Adrenal gland (tissue), 5 donors: ENCODE data around the gene SERPINB5.

Source experiments
- CTCF ChIP-seq, 6 experiments: fragments of 450-650 bp in 4 of 6; fragments of 200-600 bp in 2 of 6; sonication (generic) in 1 of 6; IDR thresholded peaks; 1 replicate in 5 of 6; 2 replicates in 1 of 6; pipeline versions ENCODE4 v1.5.1 to v1.8.0; 2016 to 2021; ENCODE audit warnings: antibody characterized with exemption in 6 of 6, mild to moderate bottlenecking in 2 of 6, moderate library complexity in 1 of 6
- POLR2A ChIP-seq, 2 donors: fragments of 450-650 bp; IDR thresholded peaks; one replicate each; pipeline ENCODE4 v1.6.1; 2017; ENCODE audit warnings: antibody characterized with exemption in 2 of 2, mild to moderate bottlenecking in 2 of 2, moderate library complexity in 1 of 2
- donor health status: DM: no; HTN: no; CAD: no.

GRCh38 chr18:63464434-63464833 lies 12.3 kb upstream of the SERPINB5 start:
- no peak for TF ChIP-seq CTCF (IDR thresholded peaks at IDR 0.05)
- no peak for TF ChIP-seq POLR2A (IDR thresholded peaks at IDR 0.05)
